Cortex of kidney (tissue), 1 donor: ENCODE results near the gene LRRC17.
"Not testable (repeated sequence)": the region's sequence is repeated elsewhere in the genome, so short reads cannot be mapped to it uniquely, and the experiment has no call there.

Experiments
- DNase-seq: peaks from one replicate; lab custom pipeline; 2025; lab: John Stamatoyannopoulos, UW

Gene LRRC17

DNA sequence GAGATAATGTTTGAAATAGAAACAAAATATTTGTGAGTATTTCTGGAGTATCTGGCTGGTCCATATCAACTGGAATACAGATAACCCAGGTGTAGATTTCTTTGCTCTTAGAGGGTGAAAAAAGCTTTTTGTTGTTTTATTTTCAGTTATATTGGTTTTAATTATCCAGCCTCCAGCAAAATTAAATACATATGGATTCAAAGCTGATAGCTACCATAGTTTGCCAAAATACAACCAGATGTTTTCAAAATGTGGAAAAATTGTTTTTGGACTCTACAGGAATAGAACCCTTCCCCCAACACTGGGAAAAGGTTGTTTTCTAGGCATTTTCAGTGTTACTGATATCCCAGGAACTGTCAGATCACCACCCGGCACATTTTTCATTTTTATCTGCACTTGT lies 30.1 kb downstream of the LRRC17 start:
- no peak for DNase-seq

GRCh38 chr7:102943423-102944169 lies 30.8 kb downstream of the LRRC17 start:
- DNase-seq: no peak

DNA sequence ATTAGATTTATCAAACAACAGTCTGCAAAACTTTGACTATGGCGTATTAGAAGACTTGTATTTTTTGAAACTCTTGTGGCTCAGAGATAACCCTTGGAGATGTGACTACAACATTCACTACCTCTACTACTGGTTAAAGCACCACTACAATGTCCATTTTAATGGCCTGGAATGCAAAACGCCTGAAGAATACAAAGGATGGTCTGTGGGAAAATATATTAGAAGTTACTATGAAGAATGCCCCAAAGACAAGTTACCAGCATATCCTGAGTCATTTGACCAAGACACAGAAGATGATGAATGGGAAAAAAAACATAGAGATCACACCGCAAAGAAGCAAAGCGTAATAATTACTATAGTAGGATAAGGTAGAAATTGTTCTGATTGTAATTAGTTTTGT lies 31.4 kb downstream of the LRRC17 start:
- no peak for DNase-seq

DNA sequence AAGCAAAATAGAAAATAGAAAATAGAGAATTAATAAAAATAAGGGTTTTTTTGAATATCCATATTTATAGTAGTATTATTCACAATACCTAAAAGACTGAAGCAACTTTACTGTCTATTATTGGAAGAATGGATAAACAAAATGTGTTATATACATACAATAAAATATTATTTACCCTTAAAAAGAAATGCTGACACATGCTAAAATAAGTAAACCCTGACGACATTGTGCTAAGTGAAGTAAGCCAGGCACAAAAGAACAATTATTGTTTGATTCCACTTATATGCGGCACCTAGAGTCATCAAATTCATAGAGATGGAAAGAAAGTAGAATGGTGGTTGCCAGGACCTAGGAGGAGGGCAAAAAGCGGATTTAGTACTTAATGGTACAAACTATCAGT lies 39.0 kb downstream of the LRRC17 start:
- no peak for DNase-seq

DNA sequence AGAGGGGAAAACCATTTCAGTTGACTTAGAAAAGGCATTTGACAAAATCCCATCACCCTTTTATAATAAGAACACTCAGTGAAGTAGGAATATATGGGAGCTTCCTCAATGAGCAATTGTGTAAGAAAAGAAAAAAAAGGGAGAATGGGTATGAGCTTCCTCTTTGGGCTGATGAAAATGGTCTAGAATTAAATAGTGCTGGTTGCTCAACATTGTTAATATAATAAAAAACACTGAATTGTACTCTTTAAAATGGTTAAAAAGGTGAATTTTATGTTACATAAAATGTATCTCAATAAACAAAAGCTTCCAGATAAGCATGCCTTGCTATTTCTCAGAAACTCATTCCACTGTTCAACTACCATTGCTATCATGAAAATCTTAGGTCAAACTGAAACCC lies 40.6 kb downstream of the LRRC17 start:
- no peak for DNase-seq

DNA sequence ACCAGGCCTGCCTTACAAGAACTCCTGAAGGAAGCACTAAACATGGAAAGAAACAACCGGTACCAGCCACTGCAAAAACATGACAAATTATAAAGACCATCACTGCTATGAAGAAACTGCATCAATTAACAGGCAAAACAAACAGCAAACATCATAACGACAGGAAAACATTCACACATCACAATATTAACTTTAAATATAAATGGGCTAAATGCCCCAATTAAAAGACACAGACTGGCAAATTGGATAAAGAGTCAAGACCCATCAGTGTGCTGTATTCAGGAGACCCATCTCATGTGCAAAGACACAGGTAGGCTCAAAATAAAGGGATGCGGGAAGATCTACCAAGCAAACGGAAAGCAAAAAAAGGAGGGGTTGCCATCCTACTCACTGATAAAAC lies 41.6 kb downstream of the LRRC17 start:
- not testable (repeated sequence) for DNase-seq

DNA sequence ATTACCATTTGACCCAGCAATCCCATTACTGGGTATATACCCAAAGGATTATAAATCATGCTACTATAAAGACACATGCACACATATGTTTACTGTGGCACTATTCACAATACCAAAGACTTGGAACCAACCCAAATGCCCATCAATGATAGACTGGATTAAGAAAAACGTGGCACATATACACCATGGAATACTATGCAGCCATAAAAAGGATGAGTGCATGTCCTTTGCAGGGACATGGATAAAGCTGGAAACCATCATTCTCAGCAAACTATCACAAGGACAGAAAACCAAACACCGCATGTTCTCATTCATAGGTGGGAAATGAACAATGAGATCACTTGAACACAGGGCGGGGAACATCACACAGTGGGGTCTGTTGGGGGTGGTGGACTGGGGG lies 45.2 kb downstream of the LRRC17 start:
- DNase-seq: not testable (repeated sequence)

- DNase-seq: not testable (repeated sequence)
These were observed 49.2 kb downstream of the LRRC17 start for GRCh38 chr7:102961993-102962392.

DNA sequence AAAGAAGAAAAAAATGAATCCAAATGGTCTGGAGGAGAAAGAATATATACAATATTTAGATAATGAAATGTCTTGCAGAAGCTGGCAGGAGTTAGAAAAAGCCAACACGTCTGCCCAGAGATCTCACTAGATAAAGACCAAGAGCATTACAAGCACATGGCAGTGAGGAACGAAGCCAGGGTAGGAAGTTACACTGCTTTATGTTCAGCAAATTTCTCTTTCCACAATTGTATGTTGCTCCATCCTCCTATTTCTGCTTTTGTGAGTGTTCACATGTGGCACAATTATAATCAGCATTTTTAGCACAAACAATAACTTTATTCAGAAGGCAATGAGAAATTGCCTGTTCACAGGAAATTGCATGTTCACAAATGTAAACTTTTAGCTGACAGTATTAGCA lies 53.7 kb downstream of the LRRC17 start:
- no peak for DNase-seq

- DNase-seq: no peak
These were observed 55.0 kb downstream of the LRRC17 start for GRCh38 chr7:102967798-102968197.

GRCh38 chr7:102973096-102973802 lies 60.4 kb downstream of the LRRC17 start:
- DNase-seq: no peak

DNA sequence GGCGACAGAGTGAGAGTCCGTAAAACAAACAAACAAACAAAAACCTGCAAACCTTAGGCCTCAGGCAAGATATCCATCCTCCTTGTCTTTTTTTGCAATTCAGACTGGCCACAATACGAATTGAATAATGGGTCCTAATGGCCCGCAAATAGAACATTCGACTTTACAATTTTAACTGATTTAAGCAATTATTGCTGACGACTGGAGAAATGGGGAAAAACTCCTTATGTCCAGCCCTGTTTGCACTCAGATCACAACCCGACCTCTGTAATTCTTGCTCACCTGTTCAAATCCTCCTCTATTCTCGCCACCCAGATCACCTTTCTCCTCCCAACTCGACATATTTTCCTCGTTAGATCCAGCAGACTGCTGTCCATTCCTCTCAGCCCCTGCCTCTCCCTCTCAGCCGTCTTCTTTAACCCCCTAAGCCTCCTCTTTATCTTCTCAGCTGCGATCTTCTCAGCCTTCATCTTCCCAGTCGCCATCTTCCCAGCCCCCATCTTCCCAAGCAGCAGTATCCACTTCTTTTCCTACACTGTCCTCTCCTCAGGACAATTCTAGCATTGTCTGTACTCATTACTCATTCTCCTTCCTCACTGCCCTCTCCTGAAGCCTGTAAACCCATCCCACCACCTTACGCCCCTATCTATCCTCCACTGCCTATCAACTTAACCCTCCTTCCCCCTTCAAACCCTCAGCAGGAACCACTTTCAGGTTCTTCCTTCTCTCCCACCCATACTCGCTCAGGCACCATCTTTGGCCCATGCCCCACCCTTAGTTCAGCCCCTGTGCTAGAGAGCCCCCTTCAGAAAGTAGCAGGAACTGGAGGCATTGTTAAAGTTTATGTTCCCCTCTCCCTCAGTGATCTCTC lies 61.8 kb downstream of the LRRC17 start:
- DNase-seq: no peak

DNA sequence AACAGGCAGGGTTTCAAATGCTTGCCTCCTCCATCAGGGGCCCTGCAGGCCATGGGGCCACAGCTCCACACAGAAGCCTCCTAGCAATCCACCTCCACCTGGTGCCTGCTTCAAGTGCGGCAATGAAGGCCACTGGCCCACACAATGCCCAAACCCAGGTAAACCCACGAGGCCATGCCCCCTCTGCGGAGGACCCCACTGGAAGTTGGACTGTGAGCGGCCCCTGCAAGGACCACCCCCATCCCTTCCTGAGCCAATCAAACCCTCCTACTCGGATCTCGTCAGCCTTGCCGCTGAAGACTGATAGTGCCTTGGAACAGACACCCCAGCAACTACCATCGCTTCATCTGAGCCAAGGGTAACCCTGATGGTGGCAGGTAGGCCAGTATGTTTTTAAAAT lies 63.1 kb downstream of the LRRC17 start:
- no peak for DNase-seq

DNA sequence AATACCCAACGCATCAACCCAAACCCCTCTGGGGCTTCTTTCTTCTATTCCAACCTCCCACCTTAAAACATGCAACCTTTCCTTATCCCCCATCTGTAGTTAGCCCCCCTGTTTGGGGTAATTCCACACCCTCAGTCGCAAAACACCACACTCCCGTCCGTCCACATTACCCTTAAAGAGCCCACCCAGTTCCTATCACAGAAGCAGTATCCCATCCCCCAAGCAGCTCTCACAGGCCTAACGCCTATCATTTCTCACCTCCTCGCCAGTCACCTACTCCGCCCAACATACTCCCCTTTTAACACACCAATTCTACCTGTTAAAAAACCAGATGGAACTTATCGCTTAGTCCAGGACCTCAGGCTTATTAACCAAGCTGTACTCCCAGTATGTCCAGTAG lies 63.7 kb downstream of the LRRC17 start:
- DNase-seq: no peak

DNA sequence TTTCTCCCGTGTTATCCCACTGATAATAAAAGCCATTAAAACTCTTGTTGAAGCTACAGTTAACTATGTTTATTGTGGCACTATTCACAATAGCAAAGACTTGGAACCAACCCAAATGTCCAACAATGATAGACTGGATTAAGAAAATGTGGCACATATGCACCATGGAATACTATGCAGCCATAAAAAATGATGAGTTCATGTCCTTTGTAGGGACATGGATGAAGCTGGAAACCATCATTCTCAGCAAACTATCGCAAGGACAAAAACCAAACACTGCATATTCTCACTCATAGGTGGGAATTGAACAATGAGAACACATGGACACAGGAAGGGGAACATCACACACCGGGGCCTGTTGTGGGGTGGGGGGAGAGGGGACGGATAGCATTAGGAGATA lies 64.8 kb downstream of the LRRC17 start:
- DNase-seq: not testable (repeated sequence)

GRCh38 chr7:102978284-102978683 lies 65.5 kb downstream of the LRRC17 start:
- no peak for DNase-seq

DNA sequence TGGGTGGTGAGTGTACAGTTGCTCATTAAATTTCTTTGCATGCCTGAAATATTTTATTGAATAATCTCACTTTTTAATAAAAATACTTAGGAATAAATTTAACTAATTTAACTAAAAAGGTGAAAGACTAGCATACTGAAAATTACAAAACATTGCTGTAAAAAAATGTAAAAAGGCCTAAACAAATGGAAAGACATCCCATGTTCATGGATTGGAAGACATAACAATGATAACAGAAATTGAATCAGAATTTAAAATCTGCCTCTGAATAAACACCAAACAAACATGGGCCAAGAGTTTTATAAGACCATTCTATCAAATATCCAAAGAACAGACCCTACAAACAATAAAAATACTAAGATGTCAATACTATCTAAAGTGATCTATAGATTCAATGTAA lies 66.9 kb downstream of the LRRC17 start:
- DNase-seq: no peak

DNA sequence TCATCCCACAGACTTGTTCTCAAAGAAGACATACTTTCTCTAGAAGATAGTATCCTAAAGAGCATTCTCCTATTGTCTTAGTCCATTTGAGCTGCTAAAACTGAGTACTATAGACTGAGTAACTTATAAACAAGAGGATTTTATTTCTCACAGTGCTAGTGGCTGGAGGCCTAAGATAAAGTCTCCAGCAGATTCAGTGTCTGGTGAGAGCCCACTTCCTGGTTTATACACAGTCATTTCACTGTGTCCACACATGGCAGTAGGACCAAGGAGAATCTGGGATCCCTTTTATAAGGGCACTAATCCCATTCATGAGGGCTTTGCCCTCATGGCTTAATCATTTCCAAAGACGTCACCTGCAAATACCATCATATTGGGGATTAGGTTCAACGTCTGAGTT lies 68.7 kb downstream of the LRRC17 start:
- no peak for DNase-seq

DNA sequence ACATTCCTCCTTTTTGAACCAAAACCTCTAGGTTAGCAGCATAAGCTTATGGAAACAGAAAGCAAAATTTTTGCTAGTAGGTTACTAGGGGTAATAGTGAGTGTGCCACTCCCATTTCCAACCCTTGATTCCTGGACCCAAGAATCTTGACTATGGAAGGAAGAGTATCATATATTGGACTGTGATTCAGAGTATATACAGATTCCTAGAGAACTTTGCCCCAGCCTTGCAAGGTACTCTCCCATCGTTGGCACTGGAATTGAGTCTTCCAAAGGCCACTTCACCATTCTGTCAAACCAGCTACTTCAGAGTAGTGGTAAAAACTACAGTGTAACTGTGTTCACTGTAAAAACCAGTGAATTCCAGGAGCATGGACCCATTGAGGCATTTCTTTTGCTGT lies 69.4 kb downstream of the LRRC17 start:
- no peak for DNase-seq

DNA sequence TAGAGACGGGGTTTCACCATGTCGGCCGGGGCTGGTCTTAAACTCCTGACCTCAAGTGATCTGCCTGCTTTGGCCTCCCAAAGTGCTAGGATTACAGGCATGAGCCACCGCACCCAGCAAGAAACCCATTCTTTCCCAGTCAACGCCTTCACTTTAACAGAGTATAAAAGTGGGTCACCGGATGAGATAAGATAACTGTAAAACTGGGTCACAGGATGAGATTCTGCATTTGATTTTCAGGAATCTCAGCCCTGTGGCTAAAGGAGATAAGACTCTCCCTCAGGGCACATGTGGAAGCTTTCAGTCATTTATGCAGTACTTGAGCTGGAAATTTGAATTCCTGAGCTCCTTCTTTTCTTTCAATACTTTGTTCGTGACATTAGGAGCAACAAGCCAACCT lies 70.8 kb downstream of the LRRC17 start:
- DNase-seq: no peak

DNA sequence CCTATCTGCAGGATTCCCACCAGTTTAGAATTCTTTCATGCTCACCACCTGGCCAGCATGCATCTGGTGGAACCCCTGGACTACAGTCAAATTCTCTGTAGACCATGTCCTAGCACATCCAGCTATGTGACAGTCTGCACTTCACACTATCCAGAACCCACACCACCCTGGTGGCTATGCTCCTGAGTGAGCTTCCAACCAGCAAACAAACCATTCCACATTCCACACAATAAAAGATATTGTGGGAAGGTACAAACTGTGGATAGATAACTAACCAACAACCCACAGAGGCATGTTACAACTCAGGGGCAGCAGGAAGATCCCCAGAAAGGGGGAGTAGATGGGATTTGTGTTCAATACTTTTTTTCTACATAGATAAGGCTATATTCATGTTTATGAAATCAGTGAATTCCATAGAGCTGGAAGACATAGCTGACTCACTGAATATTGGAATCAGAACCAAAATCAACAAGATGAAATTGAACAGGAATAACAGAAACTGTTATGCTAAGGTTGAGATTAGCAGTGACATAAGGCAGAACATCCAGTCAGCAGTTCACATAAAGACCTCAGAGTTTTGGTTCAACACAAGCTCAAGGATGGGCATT lies 72.5 kb downstream of the LRRC17 start:
- no peak for DNase-seq

- no peak for DNase-seq
These were observed 75.3 kb downstream of the LRRC17 start for GRCh38 chr7:102988088-102988487.
